Tibial nerve (tissue), 4 donors: ENCODE results near the gene ATP9B. TPM values are rescaled to one million over a fixed set of nuclear protein-coding genes. Genes with fewer than 3 reads are reported as not detected.

Experiments
- DNase-seq, 2 donors: peaks; one replicate each; pipeline ENCODE4 v3.0.0-alpha.2; 2019; ENCODE audit warnings: low spot score in 2 of 2
- H3K27ac ChIP-seq, 4 donors: fragments of 200-600 bp; sonication (generic) in 3 of 4; one replicate each; pipeline ENCODE4 v1.5.1; 2017 to 2019; ENCODE audit warnings: mild to moderate bottlenecking in 1 of 4
- H3K27me3 ChIP-seq, 2 donors: fragments of 200-600 bp; sonication (generic) in 1 of 2; one replicate each; pipeline versions ENCODE4 v1.5.1 to v1.6.0; 2017 to 2019
- H3K36me3 ChIP-seq, 3 donors: fragments of 200-600 bp; sonication (generic); one replicate each; pipeline ENCODE4 v1.5.1; 2018 to 2019
- H3K4me1 ChIP-seq, 4 donors: fragments of 200-600 bp; sonication (generic) in 3 of 4; one replicate each; pipeline ENCODE4 v1.5.1; 2017 to 2019
- H3K4me3 ChIP-seq, 4 donors: fragments of 200-600 bp; sonication (generic) in 3 of 4; one replicate each; pipeline ENCODE4 v1.5.1; 2017 to 2019; ENCODE audit warnings: mild to moderate bottlenecking in 1 of 4, moderate library complexity in 1 of 4
- H3K9me3 ChIP-seq, 4 donors: fragments of 200-600 bp; sonication (generic) in 3 of 4; one replicate each; pipeline ENCODE4 v1.5.1; 2017 to 2019
- CTCF ChIP-seq, 5 experiments: fragments of 200-600 bp in 3 of 5; fragments of 450-650 bp in 2 of 5; sonication (generic) in 3 of 5; IDR thresholded peaks; one replicate each; pipeline ENCODE4 v1.5.1; 2016 to 2019; ENCODE audit warnings: antibody characterized with exemption in 5 of 5, mild to moderate bottlenecking in 3 of 5, moderate library complexity in 2 of 5
- EP300 ChIP-seq, 2 donors: sonication (generic); formaldehyde crosslinking; IDR thresholded peaks; one replicate each; pipeline ENCODE4 v1.6.1; 2017; ENCODE audit warnings: antibody characterized with exemption in 2 of 2, mild to moderate bottlenecking in 1 of 2
- POLR2A ChIP-seq, 2 donors: fragments of 450-650 bp; IDR thresholded peaks; one replicate each; pipeline ENCODE4 v1.6.1; 2017; ENCODE audit warnings: antibody characterized with exemption in 2 of 2, mild to moderate bottlenecking in 2 of 2, moderate library complexity in 2 of 2
- WGBS, 2 donors: methylation state at CpG; one replicate each; pipeline ENCODE4 v1.1.5; 2018; 5-methylcytosine and 5-hydroxymethylcytosine counted together
- total RNA-seq, 4 donors: library from RNA; depleted of rRNA; stranded (reverse); fragments of >200 nt; gene quantifications; one replicate each; pipeline ENCODE4 v1.1.0, GENCODE V29; 2016

ATP9B gene
- total RNA-seq: 10 to 100 TPM; 56.9 to 68.7 (median 59.8) TPM

GRCh38 chr18:79068937-79069716 is at the start of gene ATP9B:
Gene ATP9B (plus strand): TSS chr18:79069394. CDS start chr18:79069411, 17 bp downstream.
- peak; percentile 96 for DNase-seq
- no peaks in the 10 kb centered on the region for H3K27me3 ChIP-seq
- H3K4me1 ChIP-seq: peaks cover 0 to 24% (median 3%) of the 10 kb centered on the region in 4 donors
- H3K4me3 ChIP-seq: peak within 1 kb of the TSS; percentile 65 to 100 (median 97)
- H3K27ac ChIP-seq: peak within 1 kb of the TSS; percentile 97 to 98 (median 98)
- H3K36me3 ChIP-seq: peaks cover 0 to 12% (median 0%) of the 10 kb centered on the region in 3 donors
- 0% methylated on average over 44 to 59 of the region's 112 CpGs for WGBS, 2 donors
- no peaks in the 10 kb centered on the region for H3K9me3 ChIP-seq
- TF ChIP-seq CTCF (IDR thresholded peaks at IDR 0.05): peak in 1 of 5 experiments; percentile 59
- peak; percentile 77 to 81 for TF ChIP-seq POLR2A (IDR thresholded peaks at IDR 0.05)
- peak; percentile 85 to 93 for TF ChIP-seq EP300 (IDR thresholded peaks at IDR 0.05)

GRCh38 chr18:79019881-79020280 is 49.3 kb upstream of the ATP9B start:
- WGBS, 2 donors: 69 to 77% methylated on average over 7 of the region's 7 CpGs
- Histone ChIP-seq H3K36me3 (no peaks in the 10 kb centered on the region), H3K27me3 (no peaks in the 10 kb centered on the region), H3K27ac (no peak overlapping the region), H3K4me3 (no peak overlapping the region), H3K9me3 (peaks cover 0 to 21% (median 0%) of the 10 kb centered on the region in 4 donors), H3K4me1 (no peaks in the 10 kb centered on the region)
- no peak for DNase-seq
- no peak for TF ChIP-seq CTCF (IDR thresholded peaks at IDR 0.05)
- TF ChIP-seq EP300 (IDR thresholded peaks at IDR 0.05): no peak
- no peak for TF ChIP-seq POLR2A (IDR thresholded peaks at IDR 0.05)

GRCh38 chr18:79022603-79023002 is 46.6 kb upstream of the ATP9B start:
- peaks cover 0 to 35% (median 0%) of the 10 kb centered on the region in 4 donors for H3K9me3 ChIP-seq
- no peak for DNase-seq
- no peak overlapping the region for H3K4me3 ChIP-seq
- H3K27me3 ChIP-seq: no peaks in the 10 kb centered on the region
- no peaks in the 10 kb centered on the region for H3K4me1 ChIP-seq
- WGBS, 2 donors: 93 to 98% methylated on average over 20 to 25 of the region's 25 CpGs
- H3K27ac ChIP-seq: no peak overlapping the region
- no peaks in the 10 kb centered on the region for H3K36me3 ChIP-seq
- TF ChIP-seq CTCF (IDR thresholded peaks at IDR 0.05) (no peak), EP300 (IDR thresholded peaks at IDR 0.05) (no peak), POLR2A (IDR thresholded peaks at IDR 0.05) (no peak)

GRCh38 chr18:79026491-79026890 is 42.7 kb upstream of the ATP9B start:
- Histone ChIP-seq H3K27me3 (no peaks in the 10 kb centered on the region), H3K4me3 (no peak overlapping the region), H3K27ac (no peak overlapping the region), H3K4me1 (no peaks in the 10 kb centered on the region), H3K9me3 (peaks cover 0 to 65% (median 2%) of the 10 kb centered on the region in 4 donors), H3K36me3 (no peaks in the 10 kb centered on the region)
- DNase-seq: no peak
- no peak for TF ChIP-seq EP300 (IDR thresholded peaks at IDR 0.05)
- no peak for TF ChIP-seq POLR2A (IDR thresholded peaks at IDR 0.05)
- no peak for TF ChIP-seq CTCF (IDR thresholded peaks at IDR 0.05)
- 40 to 42% methylated on average over 5 of the region's 5 CpGs for WGBS, 2 donors

GRCh38 chr18:79030680-79031079 is 38.5 kb upstream of the ATP9B start:
- no peaks in the 10 kb centered on the region for H3K27me3 ChIP-seq

More at GRCh38 chr18:79030680-79031079, 38.5 kb upstream of the ATP9B start:
- 83 to 85% methylated on average over 9 of the region's 9 CpGs for WGBS, 2 donors
- no peak overlapping the region for H3K4me3 ChIP-seq
- no peaks in the 10 kb centered on the region for H3K36me3 ChIP-seq
- no peaks in the 10 kb centered on the region for H3K4me1 ChIP-seq
- DNase-seq: no peak
- H3K9me3 ChIP-seq: peaks cover 0 to 46% (median 2%) of the 10 kb centered on the region in 4 donors
- TF ChIP-seq POLR2A (IDR thresholded peaks at IDR 0.05): no peak
- H3K27ac ChIP-seq: no peak overlapping the region
